Stimulated activated CD4-positive, alpha-beta T cell treated with anti-CD3 and anti-CD28 coated beads, Interleukin-4, amount 100 ng/mL, for 24 hours (primary cell): ENCODE data around the gene ADISSP.

Experiments
- DNase-seq: peaks from one replicate; pipeline ENCODE4 v3.0.0-alpha.2; 2020

ADISSP gene

GRCh38 chr20:3767427-3768341, at the start of gene ADISSP:
Gene ADISSP (minus strand): TSS chr20:3767753. CDS start chr20:3760100, 7,653 bp downstream.
- DNase-seq: peak; percentile 98

- no peak for DNase-seq
These were observed 48.3 kb upstream of the ADISSP start for GRCh38 chr20:3815703-3816315.

- DNase-seq: no peak
These were observed 47.5 kb upstream of the ADISSP start for GRCh38 chr20:3814928-3815495.

DNA sequence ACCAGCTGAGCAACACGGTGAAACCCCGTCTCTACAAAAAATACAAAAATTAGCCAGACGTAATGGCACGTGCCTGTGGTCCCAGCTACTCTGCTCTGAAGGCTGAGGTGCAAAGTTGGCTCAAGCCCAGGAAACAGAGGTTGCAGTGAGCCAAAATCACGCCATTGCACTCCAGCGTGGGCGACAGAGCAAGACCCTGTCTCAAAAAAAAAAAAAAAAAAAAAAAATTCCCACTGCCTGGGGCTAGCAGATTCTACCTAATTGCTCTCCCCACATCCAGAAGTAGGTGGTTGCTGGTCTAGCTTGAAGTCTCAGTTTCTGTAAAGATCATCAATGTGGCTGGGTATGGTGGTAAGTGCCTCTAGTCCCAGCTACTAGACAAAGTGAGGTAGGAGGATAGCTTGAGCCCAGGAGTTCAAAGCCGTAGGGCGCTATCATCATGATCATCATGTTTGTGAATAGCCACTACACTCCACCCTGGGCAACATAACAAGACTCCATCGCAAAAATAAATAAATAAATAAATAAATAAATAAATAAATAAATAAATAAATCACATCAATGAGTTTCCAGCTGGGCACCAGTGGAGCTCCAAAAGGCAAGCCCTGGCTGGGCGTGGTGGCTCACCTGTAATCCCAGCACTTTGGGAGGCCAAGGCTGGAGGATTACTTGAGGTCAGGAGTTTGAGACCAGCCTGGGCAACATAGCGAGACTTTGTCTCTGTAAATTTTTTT, 46.5 kb upstream of the ADISSP start:
- no peak for DNase-seq

DNA sequence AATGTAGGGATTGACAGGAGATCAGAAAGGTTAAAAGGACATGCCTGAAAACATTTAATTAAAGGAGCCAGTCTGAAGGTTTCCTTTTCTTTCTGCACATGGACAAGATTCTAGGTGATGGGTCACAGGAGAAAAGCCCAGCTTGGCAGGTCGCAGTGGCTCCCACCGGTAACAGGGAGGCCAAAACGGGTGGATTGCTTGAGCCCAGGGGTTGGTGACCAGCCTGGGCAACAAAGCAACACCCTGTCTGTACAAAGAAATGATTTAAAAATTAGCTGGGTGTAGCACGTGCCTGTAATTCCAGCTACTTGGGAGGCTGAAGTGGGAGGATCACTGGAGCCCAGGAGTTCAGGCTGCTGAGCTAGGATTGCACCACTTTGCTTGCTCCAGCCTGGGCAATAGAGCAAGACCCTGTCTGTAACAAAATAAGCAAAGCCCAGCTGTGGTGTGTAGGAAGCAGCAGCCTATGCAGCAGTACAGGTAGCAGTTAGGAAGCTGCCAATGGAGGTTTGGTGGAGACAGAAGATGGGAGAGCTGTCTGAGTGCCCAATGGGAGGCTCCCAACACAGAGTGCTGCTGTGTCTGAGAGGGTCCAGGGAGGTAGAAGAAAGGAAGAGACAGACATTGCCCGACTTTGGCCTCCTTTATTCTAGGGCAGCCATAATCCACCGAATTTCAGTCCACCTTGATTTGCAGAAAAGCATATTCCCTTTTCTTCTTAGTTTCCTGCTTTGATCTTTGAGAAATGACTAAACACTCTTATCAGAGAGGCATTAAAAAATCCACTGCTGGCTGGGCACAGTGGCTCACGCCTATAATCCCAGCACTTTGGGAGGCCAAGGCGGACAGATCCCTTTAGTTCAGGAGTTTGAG, 45.7 kb upstream of the ADISSP start:
- no peak for DNase-seq

DNA sequence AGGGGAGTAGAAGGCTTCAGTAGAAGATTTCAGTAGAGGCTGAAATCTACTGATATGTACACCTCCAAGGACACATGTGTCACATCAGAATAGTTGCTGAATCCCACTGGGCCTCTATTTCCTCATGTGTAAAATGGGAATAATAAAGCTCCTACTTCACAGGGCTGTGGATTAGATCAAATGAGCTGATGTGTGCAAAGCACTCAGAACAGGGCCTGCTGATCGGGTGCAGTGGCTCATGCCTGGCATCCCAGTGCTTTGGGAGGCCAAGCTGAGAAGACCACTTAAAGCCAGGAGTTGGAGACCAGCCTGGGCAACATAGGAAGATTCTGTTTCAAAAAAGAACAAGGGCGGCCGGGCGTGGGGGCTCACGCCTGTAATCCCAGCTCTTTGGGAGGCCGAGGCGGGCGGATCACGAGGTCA, 44.7 kb upstream of the ADISSP start:
- DNase-seq: no peak

DNA sequence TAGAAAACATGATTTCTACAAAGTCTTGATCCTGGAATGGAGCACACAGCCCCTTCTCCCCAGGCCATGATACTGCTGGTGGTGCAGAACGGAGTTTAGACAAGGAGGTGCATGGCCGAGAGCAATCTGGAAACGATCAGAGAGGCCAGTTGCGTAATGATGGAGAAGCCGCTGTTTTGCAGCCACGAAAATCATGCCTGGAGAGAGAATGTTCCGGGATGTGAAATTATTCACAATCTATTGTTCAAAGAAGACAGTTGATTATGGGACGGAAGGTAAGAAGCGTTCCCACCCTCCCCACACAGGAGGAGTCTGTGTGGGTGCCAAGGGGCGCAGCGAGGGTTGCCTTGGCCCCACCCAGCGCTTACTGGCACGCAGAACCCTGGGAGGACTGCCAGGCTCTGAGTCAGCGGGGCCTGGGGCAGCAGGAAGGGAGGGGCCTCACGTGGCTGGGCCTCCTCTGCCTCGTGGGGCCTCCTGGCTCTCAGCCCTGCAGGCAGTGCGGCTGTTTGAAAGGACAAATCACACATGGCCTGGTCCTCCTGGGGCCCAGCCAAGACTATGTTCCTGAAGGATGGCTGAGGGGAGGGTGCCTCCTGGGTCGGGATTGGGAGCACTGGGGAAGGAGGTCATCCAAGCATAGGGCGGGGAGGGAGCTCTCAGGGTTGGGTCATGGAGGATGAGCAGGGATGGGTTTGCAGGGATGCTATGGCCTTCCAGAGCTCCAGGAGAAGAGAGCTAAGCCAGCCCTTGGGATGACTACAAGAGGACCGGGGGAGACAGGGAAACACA, 44.1 kb upstream of the ADISSP start:
- DNase-seq: peak; percentile 93

DNA sequence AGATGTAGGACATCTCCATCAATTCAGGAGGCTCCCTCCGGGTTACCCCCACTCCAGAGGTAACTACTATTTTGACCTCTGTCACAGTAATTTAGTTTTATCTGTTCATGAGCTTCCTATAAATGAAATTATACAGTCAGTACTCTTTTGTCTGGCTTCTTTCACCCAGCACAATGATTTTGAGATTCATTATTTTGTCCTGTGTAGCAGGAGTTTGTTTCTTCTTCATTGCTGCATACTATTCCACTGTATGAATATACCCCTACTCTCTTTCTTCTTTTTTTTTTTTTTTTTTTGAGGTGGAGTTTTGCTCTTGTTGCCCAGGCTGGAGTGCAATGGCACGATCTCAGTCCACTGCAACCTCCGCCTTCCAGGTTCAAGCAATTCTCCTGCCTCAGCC, 41.0 kb upstream of the ADISSP start:
- DNase-seq: no peak

DNA sequence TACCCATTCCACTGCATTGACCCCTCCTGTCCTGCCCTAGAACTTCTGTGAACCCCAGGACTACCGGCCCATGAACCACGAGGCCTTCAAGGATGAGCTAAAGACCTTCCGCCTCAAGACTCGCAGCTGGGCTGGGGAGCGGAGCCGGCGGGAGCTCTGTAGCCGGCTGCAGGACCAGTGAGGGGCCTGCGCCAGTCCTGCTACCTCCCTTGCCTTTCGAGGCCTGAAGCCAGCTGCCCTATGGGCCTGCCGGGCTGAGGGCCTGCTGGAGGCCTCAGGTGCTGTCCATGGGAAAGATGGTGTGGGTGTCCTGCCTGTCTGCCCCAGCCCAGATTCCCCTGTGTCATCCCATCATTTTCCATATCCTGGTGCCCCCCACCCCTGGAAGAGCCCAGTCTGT, 37.2 kb upstream of the ADISSP start:
- DNase-seq: no peak

- DNase-seq: no peak
These were observed 36.8 kb upstream of the ADISSP start for GRCh38 chr20:3804254-3804751.

DNA sequence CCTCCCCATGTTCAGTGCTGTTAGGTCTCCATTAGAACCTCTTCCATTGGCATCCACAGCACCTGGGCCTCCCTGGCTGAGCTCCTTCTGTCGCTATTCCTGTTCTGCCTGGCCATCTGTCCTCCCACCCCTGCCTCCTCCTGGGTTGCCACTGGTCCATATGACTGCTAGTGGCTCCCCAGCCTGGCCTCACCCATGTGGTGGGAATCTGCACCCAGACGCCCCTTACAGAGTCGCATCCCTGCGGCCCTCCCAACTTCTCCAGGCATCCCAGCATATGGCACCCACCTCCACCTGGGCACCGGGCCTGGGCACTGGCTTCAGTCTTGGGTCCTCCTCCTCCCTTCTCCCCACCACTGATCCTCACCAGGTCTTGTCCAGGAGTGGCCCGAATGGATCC, 36.3 kb upstream of the ADISSP start:
- DNase-seq: no peak

DNA sequence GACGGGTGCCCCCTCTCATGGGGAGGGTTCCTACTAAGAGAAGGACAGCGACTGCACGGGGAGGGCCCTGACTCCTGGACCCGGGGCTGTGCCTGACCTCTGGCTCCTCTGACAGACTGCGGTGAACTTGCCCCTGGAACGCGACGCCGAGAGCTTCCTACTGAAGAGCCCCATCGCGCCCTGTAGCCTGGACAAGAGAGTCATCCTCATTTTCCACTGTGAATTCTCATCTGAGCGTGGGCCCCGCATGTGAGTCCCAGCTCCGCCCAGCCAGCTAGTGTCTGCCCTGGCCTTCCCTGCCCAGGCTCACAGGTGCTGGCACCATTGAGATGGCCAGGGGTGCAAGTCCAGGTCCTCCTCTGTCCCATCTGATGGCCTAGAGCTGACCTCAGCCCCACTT, 35.7 kb upstream of the ADISSP start:
- DNase-seq: no peak

- no peak for DNase-seq
These were observed 35.1 kb upstream of the ADISSP start for GRCh38 chr20:3802524-3803239.

DNA sequence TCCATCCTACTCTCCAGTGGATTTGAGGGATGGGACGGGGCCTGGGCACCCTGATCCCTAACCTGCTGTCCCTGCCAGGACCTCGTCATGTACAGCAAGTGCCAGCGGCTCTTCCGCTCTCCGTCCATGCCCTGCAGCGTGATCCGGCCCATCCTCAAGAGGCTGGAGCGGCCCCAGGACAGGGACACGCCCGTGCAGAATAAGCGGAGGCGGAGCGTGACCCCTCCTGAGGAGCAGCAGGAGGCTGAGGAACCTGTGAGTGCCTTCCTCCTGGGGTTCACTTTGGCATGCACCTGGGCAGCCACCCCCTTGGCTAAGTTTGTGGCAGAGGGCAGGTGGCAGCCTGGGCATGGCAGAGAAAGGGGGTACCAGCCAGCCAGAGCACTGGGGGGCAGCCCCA, 34.3 kb upstream of the ADISSP start:
- DNase-seq: no peak

- DNase-seq: no peak
These were observed 33.7 kb upstream of the ADISSP start for GRCh38 chr20:3801299-3801698.

DNA sequence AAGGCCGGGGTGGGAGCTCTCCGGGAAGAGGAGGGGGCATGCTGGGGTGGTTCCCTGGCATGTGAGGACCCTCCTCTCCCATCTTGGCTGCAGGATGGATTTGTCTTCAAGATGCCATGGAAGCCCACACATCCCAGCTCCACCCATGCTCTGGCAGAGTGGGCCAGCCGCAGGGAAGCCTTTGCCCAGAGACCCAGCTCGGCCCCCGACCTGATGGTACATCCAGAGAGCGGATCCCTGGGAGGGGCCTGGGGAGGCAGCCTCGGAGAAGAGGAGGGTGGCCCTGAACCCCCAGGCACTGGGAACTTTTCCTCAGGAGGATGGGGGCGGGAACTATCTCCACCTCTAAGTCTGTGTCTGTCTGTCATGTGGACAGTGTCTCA, 33.3 kb upstream of the ADISSP start:
- no peak for DNase-seq

GRCh38 chr20:3800256-3800877, 32.8 kb upstream of the ADISSP start:
- DNase-seq: no peak

GRCh38 chr20:3798908-3799248, 31.3 kb upstream of the ADISSP start:
- no peak for DNase-seq

DNA sequence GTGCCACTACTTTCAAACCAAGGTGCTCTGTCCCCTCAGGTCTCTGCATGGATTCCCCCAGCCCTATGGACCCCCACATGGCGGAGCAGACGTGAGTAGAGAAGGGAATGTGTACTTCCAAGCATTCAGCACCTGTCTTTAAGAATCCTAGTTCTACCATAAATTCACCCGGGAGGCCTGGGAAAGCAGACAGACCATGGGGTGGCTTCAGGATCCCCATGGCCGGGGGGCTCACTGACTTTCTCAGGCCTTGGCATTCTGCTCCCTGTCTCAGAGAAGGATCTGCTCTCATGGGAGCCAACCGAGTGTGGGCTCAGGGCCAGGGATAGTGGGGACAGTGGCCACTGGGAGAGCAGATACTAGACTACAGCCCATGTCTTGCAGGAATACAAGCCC, 30.8 kb upstream of the ADISSP start:
- DNase-seq: no peak
